ENCODE data around the gene NPY5R.

DNA sequence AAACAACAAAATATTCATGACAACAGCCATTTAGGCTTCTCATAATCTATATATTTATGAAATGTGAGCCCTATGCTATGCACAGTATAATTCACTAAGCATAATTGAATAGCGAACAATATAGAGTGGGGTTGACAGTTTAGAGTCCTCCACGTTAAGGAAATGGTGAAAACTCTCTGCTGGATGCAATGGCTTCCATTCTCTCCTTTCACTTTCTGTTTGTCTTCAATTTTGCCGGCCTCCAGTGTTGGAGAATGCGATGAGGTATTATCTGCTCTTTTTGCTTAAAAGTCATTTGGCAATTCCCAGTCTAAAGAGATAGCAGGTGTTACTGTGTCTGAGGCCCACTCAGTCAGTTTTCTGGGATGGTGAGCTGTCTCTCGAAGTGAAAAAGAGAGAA is 52.1 kb downstream of the NPY5R start:
- TF ChIP-seq, protein P1, sequence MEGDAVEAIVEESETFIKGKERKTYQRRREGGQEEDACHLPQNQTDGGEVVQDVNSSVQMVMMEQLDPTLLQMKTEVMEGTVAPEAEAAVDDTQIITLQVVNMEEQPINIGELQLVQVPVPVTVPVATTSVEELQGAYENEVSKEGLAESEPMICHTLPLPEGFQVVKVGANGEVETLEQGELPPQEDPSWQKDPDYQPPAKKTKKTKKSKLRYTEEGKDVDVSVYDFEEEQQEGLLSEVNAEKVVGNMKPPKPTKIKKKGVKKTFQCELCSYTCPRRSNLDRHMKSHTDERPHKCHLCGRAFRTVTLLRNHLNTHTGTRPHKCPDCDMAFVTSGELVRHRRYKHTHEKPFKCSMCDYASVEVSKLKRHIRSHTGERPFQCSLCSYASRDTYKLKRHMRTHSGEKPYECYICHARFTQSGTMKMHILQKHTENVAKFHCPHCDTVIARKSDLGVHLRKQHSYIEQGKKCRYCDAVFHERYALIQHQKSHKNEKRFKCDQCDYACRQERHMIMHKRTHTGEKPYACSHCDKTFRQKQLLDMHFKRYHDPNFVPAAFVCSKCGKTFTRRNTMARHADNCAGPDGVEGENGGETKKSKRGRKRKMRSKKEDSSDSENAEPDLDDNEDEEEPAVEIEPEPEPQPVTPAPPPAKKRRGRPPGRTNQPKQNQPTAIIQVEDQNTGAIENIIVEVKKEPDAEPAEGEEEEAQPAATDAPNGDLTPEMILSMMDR (IDR thresholded peaks at IDR 0.05), result no peak
- no peak for TF ChIP-seq EP300 (IDR thresholded peaks at IDR 0.05)

Data from upper lobe of left lung (tissue), 4 donors.